HG02763 (cell line): Measurements from ENCODE around the gene GALK2.

Experiments used
- ATAC-seq: cut with Tn5 transposase; IDR thresholded peaks from one replicate; pipeline ENCODE4 v1.9.1; 2021; ENCODE audit warnings: mild to moderate bottlenecking, moderate library complexity; ENCODE audit not compliant: unreplicated experiment

The GALK2 gene

DNA sequence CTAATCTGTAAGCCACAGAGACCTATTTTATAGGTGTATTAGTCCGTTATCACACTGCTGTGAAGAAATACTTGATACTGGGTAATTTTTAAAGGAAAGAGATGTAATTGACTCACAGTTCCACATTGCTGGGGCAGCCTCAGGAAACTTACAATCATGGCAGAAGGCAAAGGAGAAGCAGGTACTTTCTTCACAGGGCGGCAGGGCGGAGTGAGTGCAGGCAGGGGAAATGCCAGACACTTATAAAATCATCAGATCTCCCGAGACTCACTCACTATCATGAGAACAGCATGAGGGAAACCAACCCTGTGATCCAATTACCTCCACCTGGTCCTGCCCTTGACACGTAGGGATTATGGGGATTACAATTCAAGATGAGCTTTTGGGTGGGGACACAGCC, 108.7 kb downstream of the GALK2 start:
- no peak for ATAC-seq

DNA sequence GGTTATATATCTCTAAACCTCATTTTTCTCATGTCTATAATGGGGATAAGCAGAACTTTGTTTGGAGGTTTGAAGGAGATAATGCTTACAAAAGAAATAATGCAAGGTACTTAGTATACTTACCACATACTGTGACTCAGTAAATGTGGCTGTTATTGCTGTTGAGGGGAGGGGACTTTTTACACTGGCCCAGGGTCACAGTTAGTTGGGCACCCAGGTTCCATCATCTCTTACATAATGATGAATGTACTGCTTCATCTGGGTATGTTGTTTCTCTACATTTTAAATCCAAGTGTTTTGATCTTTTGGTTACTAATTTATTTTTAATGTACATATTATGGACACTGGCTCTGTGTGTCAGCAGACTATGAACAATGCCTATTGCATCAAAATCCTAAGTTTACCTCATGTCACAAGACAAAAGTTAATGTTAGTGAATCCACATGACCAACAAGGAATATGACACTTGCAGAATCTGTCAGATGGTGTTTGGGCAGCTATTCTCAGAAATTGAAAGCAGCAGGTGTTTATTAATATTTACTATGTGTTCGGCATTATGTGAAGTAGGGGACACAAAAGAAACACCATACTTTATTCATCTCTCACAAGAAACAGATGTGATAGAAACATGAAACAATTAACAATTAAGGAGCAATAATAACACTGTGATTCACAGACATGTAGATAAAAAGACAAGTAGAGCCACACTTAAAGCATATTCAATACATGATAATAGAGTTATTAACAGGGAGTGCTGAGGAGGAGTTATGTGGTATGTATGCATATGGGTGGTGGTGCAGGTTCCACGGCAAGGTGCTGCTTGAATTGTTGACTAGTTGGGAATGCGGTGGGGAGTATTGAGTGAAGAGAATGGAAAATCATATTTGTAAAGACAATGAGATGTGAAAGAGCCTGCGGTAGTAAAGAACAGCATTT, 109.7 kb downstream of the GALK2 start:
- no peak for ATAC-seq

DNA sequence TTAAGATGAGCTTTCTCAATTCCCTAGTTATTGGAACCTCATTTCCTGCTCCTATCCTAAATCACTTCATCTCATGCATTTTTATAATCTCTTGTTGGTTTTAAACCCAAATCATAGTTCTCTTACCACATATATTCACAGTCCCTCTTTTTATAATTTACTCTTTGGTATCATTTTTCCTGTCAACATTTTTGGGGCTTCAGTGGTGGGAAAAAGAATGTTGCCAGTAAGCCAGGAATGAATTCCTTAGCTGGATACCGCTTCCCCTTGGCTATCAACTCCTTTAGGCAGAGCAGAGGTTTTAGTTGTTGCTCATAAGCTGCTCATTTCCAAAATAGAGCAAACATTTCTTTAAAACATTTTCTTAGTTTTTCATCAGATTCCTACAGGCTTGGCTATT, 112.3 kb downstream of the GALK2 start:
- ATAC-seq, result no peak

DNA sequence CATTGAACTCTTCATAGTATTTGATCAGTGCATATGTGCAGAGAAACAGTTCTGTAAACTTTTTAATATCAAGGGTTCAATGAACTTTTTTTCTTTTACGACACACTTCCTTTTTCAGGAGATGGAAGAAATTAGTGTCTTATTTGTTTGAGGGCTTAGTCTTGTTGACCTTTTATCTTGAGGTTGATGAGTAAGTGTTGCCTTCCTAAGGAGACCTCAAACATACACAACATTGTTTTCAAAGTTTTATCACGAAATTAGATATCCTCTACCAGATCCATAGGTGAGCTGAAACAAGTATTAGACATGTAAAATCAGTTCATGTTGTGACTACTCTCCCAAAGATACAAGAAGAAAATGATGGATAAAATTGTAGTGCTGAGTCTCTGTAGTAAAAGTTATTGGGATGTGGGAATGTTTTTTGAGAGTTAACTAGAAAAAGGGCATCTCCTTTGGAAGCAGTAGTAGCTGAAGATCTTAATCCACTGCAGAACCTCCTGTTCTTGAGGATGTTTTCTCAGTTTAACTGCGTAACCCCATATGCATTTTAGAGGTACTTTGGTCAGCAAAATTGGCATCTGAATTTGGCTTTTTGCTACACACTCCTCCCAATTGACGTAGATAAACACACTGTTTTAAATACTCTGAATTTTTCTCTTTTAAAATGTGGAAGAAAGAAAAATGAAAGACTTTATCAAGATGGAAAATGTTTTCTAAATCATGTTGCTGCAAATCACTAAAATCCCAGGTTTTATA, 116.8 kb downstream of the GALK2 start:
- no peak for ATAC-seq

DNA sequence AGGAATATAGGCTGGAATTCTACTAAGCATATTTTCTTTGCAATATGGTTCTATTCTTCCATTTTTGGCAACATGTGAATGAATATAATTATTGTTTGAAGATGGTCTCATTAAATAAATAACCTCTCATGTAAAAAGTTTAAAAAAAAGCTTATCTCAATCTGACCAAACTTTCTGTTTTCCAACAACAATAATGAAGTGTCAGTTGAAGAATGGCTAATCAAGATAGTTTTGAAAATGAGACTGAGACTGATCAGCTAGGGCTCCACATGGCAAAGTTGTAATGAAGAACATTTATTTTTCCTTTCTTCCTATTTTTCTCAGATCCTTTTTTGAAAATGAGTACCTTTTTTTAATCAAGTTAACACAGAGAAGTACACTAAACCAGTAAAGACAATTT, 117.4 kb downstream of the GALK2 start:
- ATAC-seq, result no peak

DNA sequence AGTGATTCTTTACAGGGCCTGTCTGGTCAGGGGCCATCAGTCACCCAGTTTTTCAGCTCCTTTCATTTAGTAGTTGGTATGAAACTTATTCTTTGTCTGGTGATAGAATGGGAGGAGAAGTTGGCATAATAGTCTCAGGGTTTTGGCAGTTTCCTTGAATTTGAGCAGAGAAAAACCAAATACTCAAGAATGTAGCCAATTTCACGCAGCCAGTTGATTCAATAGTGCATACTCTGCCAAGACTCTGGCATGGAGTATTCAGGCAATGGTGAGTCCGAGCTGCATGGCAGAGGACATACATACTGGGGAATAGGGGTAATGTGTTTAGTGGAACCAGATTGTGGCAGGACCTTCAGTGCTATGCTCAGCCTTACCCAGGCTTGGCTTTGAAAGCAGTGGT, 118.3 kb downstream of the GALK2 start:
- no peak for ATAC-seq

DNA sequence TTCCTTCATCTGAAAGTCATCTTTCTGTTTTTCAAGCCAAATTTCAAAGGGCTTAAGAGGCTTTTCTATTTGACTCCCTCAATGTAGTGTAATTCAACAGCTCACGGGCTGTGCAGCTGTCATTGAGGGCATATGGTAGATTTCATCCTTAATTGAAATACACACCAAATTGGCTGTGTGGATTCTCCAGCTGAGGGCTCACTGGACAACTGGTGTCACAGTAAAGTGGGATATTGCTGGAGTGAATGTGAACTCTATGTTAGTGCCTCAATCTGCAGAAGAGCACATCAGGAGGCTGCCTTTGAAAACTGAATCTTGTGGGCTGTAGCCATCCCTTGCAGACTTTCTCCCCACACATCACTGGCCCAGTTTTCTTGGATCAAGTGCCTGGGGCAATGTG, 120.1 kb downstream of the GALK2 start:
- no peak for ATAC-seq

DNA sequence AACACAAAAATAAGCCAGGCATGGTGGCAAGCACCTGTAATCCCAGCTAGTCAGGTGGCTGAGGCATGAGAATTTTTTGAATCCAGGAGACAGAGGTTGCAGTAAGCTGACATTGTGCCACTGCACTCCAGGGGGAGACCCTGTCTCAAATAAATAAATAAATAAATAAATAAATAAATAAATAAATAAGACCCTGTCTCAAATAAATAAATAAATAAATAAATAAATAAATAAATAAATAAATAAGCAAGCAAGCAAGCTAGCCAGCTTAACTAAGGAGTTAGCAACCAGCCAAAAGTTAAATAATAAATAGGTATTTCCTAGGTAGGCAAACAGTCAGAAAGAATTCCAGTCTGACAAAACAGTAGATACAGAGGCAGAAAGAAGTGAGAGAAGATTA, 123.9 kb downstream of the GALK2 start:
- ATAC-seq, result no peak

DNA sequence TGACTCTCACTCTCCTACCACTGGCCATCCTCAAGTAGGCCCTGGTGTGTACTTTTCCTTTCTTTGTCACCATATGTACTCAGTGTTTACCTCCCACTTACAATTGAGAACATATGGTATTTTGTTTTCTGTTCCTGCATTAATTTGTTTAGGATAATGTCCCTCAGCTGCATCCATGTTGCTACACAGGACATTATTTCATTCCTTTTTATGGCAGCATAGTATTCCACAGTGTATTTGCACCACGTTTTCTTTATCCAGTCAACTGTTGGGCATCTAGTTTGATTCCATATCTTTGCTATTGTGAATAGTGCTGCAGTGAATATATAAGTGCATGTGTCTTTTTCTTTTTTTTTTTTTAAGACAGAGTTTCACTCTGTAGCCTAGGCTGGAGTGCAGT, 126.2 kb downstream of the GALK2 start:
- no peak for ATAC-seq

DNA sequence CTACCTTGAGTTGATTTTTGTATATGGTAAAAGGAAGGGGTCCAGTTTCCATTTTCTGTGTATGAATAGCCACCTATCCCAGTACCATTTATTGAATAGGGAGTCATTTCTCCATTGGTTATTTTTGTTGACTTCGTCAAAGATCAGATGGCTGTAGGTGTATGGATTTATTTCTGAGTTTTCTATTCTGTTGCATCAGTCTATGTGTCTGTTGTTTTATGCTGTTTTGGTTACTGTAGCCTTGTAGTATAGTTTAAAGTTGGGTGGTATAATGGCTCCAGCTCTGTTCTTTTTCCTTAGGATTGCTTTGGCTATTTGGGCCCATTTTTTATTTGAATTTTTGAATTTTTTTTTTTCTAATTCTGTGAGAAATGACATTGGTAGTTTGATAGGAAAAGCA, 127.5 kb downstream of the GALK2 start:
- no peak for ATAC-seq

DNA sequence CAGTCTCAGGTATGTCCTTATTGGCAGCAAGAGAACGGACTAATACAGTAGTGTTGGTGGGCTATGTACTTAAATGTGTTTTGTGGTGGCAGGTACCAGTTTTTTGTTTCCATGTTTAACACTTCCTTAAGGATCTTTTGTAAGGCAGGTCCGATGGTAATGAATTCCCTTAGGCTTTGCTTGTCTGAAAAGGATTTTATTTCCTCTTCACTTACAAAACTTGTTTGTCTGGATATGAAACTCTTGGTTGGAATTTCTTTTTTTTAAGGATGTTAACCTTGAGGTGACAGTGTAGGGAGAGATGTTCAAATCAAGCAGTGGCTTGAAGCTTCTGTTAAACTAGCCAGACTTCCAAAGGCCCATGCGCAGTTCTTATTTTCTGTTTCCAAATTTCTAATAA, 130.8 kb downstream of the GALK2 start:
- no peak for ATAC-seq

DNA sequence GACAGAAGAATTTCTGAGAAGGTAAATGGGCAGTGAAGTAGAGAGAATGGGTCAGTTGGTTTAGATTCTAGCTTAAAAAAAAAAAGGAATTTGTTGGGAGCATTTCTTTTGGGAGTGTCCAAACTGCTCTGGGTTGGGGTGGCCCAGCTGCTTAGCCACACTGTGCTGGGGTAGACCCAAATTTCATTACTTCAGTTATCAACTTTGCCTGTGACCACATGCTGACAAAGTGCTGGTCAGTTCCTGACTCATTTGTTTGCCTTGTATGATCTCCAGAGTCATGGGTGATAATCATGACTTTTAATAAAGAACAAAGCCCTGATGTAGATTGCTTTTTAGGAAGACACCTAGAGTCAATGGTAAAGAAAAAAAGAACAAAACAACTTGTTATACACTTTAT, 131.5 kb downstream of the GALK2 start:
- ATAC-seq, result no peak

DNA sequence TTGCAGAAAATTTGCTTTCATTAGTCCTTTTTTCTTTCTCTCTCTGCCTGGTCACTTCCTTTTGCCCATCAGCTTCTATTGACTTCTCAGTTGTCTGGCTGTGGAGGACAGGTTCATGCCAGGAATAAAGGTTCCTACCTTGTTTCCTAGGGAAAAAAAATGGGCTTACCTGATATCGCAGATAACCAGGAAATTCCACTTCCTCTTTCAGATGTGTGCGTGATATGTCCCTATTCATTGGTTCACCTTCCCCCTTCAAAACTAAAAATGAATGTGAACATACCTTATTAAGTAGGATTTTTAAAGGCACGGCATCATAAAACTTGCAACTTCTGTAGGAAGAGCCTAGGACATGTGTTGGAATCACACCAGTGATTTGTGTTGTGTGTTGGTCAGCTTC, 133.0 kb downstream of the GALK2 start:
- ATAC-seq, result no peak

DNA sequence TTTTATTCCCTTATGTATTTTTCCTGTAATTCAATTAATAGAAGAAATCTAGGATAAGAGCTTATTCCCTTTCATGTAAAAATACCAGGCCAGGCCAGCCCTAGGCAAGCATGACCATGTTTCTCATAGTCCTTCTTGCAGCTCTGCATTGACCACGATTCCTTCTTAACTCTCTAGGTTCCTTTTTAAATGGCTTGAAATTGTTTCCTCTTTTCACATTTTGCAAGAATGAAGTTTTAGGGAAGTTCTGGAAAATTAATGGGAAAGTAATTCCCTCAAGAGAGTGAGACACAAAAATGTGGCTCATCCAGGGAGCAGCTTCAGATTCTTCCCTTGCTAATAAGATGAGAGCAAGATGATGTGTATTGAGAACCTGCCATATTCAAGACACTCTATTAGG, 136.5 kb downstream of the GALK2 start:
- ATAC-seq, result no peak

DNA sequence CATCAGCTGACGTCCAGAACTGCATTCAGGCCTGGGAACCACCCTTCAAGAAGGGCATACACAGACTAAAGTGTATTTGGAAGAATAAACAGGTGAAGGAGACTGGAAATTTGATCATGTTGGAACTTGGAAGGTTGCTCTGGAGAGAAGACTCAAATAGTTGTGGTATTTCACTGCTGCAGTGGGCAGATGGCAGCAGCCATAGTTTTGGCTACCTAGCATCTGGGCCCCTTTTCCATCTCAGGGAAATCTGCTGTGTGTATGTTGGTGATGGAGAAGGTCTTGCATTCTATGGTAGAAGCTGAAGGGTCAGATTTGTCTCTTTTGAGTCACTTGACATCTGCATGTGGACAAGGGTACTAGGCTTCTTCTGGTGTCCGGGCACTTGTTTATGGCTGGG, 138.6 kb downstream of the GALK2 start:
- no peak for ATAC-seq

DNA sequence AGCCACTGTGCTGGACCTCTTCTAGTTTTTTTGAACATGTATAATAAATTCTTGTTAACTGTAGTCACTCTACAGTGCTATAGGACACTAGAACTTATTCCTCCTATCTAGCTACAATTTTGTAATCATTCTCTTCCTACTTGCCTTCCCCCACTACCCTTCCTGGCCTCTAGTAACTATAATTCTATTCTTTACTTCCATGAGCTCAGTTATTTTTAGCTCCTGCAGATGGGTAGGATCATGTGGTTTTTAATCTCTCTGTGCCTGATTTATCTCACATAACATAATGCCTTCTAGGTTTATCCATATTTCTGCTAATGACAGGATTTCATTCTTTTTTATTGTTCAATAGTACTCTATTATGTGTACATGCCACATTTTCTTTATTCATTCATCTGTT, 139.8 kb downstream of the GALK2 start:
- ATAC-seq, result no peak

DNA sequence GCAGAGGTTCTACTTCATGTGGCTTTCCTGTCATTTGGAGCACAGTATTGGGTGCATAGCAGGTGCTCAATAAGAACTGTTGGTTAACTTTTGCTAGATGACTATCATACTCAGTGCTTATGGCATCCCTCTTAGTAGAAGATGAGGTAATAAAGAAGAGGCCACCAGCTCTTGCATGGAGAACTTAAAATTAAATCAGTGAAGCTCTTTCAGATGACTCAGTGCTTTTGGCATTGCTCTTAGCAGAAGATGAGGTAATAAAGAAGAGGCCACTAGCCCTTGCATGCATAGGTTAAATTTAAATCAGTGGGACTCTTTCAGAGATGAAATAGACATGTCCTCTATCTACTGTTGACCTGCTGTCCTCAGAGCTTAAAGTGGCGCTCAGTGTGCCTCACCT, 143.6 kb downstream of the GALK2 start:
- ATAC-seq, result no peak

DNA sequence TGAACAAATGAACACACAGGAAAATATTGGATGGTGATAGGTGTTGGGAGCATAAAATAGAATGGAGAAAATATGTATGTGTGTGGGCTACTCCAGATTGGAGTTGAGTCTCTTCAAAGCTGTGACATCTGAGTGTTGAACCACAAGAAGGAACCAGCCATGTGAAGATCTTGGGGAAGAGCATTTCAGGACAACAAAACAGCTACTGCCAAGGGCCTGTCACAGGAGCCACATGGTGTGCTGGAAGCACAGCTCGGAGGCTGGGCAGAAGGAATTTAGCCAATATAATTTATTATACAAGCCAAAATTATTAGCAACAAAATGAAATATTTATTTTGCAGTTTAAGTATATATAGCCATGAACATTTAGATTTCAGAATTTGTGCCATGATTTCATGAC, 144.7 kb downstream of the GALK2 start:
- no peak for ATAC-seq

DNA sequence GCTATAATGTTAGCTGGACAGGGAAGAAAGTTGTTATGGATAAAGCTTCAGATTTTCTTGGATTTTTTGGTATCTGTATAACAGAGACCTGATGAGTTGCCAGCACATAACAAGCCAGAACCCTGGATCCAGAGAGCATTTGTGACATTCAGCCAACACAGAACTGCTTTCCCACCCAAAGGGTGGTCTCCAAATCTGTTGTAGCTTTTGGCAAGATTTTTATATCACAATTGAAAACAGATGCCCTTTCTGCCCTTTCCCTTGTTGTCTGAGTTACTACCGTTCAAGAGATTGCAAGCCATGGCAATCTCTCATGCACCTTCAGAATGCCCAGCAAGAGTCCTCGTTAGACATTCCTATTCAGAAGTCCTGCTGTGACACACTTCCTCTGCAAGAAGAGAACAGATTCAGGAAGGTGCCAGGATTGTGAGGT, 145.4 kb downstream of the GALK2 start:
- no peak for ATAC-seq

DNA sequence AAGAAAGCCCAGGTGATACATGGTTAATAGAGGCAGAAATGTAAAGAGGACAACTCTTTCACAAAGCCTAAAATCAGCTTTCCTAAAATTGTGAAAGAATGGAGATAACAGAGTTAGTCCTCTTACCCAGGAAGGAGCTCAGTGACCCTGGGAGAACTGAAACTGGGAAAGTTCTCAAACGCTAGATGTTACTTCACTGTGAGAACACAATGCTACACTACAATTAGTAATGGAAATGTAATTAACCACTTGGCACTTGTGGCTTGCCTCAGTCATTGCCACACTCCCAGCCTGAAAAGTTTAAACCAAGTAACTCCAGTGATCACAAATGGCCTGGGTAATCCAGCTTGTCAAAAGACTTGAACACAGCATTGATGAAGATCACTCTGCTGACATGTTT, 150.3 kb downstream of the GALK2 start:
- ATAC-seq, result no peak

DNA sequence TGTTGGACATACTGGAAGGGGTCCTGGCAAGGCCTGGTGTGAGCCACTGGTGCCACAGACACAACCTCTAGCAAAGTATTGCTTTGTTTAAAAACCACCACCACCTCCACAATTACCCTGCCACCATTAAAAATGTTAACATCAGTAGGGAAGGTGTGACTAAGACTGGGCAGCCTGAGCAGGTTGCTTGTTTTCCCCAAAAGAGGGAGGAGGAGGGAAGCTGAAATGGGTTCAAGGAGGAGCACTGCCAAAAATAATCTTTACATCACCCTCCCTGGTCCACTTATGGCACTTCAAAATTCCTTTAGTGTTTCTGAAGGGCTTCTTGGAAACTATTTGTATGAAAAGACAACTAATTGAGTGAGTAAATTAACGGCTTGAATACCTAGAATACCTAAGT, 153.2 kb downstream of the GALK2 start:
- ATAC-seq, result no peak

DNA sequence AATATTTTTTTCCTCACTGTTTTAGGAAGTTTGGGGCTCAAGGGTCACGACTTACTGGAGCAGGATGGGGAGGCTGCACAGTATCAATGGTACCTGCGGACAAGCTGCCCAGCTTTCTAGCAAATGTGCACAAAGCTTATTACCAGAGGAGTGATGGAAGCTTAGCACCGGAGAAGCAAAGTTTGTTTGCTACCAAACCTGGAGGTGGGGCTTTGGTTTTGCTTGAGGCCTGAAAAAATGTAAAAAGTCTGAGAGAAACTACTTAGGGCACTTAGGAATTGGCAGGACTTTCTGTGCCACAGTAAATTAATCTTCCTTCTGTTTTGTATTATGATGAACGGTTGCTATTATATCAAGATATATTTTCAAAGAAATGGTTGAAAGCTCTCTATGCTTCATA, 157.9 kb downstream of the GALK2 start:
- no peak for ATAC-seq
